Smooth muscle cell (in vitro differentiated cells): ENCODE data around the gene SULT1C3. TPM values are rescaled to one million over a fixed set of nuclear protein-coding genes. Genes with fewer than 3 reads are reported as not detected.

Source experiments
- DNase-seq: peaks from one replicate; lab custom pipeline; 2025; ENCODE audit not compliant: unreplicated experiment; lab: John Stamatoyannopoulos, UW
- H2AFZ ChIP-seq: fragments of 200-600 bp; sonication (generic); 2 replicates; pipeline ENCODE4 v1.6.0; 2016; ENCODE audit warnings: antibody characterized with exemption, low read depth, mild to moderate bottlenecking
- H3F3A ChIP-seq: fragments of 200-600 bp; sonication (generic); 2 replicates; pipeline ENCODE4 v1.6.0; 2017; ENCODE audit warnings: antibody characterized with exemption, low read depth
- H3K27ac ChIP-seq: fragments of 200-600 bp; sonication (generic); 2 replicates; pipeline ENCODE4 v1.5.1; 2016; ENCODE audit warnings: low read depth, mild to moderate bottlenecking
- H3K27me3 ChIP-seq: fragments of 200-600 bp; sonication (generic); 2 replicates; pipeline ENCODE4 v1.6.1; 2016; ENCODE audit warnings: low read depth, mild to moderate bottlenecking
- H3K36me3 ChIP-seq: fragments of 200-600 bp; sonication (generic); 2 replicates; pipeline ENCODE4 v1.5.1; 2016; ENCODE audit warnings: low read depth
- H3K4me1 ChIP-seq: fragments of 200-600 bp; sonication (generic); 2 replicates; pipeline ENCODE4 v1.5.1; 2016; ENCODE audit warnings: low read depth
- H3K4me2 ChIP-seq: fragments of 200-600 bp; sonication (generic); 2 replicates; pipeline ENCODE4 v1.6.0; 2016; ENCODE audit warnings: mild to moderate bottlenecking
- H3K4me3 ChIP-seq: fragments of 200-600 bp; sonication (generic); 2 replicates; pipeline ENCODE4 v1.5.1; 2016; ENCODE audit warnings: mild to moderate bottlenecking
- H3K79me2 ChIP-seq: fragments of 200-600 bp; sonication (generic); 2 replicates; pipeline ENCODE4 v1.6.0; 2016; ENCODE audit warnings: low read depth, mild to moderate bottlenecking
- H3K9ac ChIP-seq: fragments of 200-600 bp; sonication (generic); 2 replicates; pipeline ENCODE4 v1.6.0; 2016; ENCODE audit warnings: low read depth
- H3K9me3 ChIP-seq: fragments of 200-600 bp; sonication (generic); replicated peaks from 2 replicates; pipeline ENCODE4 v1.5.1; 2016; ENCODE audit warnings: low read depth
- H4K20me1 ChIP-seq: fragments of 200-600 bp; sonication (generic); 2 replicates; pipeline ENCODE4 v1.6.0; 2016; ENCODE audit warnings: low read depth
- WGBS: methylation state at CpG from one replicate; pipeline ENCODE4 v1.1.7; 2016; ENCODE audit warnings: low lambda C conversion rate; 5-methylcytosine and 5-hydroxymethylcytosine counted together
- polyA plus RNA-seq: library from polyadenylated mRNA; unstranded; fragments of >200 nt; fragmentation: Nextera tagmentation; extraction: Ambion mirVana; gene quantifications from 2 replicates; pipeline ENCODE4 v1.2.1, GENCODE V29; 2016
- total RNA-seq: library from RNA; depleted of rRNA; stranded (reverse); fragments of >200 nt; gene quantifications from 2 replicates; pipeline ENCODE4 v1.2.3, GENCODE V29; 2014
- TF ChIP-seq, protein P1 (sequence below): fragments of 200-600 bp; sonication (generic); IDR thresholded peaks from 2 replicates; pipeline ENCODE4 v1.5.1; 2017; ENCODE audit warnings: borderline replicate concordance, mild to moderate bottlenecking, antibody characterized with exemption; ENCODE audit not compliant: insufficient read depth, poor library complexity, severe bottlenecking

The SULT1C3 gene
- total and polyA plus RNA-seq, 2 experiments from 2014 or later, result not detected

DNA sequence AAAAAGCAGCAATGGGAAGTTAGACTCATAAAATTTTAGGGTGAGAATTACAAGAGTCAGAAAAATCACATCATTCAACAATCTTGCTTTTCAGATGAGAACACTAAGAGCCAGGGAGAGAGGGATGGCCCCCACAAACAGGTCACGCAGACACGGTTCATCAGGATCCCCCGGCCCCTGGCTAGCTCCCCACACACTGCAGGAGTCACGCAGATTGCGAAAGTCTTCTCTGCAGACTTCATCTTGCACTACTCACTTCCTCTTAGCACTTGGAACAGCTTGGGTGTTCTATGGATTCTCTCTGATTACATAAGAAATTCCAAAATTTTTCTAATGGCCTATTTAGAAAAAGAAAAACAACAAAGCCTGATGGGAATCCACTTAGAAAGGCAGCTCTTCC, 27.3 kb downstream of the SULT1C3 start:
- Histone ChIP-seq H3K4me3 (no peak overlapping the region), H3K4me2 (peak overlapping the region; percentile 8), H3K9me3 (no peaks in the 10 kb centered on the region), H3K36me3 (no peaks in the 10 kb centered on the region), H3K9ac (no peak overlapping the region), H3K27me3 (no peaks in the 10 kb centered on the region), H2AFZ (no peak overlapping the region), H3K4me1 (no peaks in the 10 kb centered on the region), H3F3A (no peaks in the 10 kb centered on the region), H3K79me2 (no peaks in the 10 kb centered on the region), H3K27ac (peak overlapping the region; percentile 43), H4K20me1 (no peaks in the 10 kb centered on the region)
- DNase-seq, result no peak
- WGBS, result 72% methylated on average over 5 of the region's 5 CpGs
- TF ChIP-seq, protein P1, sequence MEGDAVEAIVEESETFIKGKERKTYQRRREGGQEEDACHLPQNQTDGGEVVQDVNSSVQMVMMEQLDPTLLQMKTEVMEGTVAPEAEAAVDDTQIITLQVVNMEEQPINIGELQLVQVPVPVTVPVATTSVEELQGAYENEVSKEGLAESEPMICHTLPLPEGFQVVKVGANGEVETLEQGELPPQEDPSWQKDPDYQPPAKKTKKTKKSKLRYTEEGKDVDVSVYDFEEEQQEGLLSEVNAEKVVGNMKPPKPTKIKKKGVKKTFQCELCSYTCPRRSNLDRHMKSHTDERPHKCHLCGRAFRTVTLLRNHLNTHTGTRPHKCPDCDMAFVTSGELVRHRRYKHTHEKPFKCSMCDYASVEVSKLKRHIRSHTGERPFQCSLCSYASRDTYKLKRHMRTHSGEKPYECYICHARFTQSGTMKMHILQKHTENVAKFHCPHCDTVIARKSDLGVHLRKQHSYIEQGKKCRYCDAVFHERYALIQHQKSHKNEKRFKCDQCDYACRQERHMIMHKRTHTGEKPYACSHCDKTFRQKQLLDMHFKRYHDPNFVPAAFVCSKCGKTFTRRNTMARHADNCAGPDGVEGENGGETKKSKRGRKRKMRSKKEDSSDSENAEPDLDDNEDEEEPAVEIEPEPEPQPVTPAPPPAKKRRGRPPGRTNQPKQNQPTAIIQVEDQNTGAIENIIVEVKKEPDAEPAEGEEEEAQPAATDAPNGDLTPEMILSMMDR, result no peak

DNA sequence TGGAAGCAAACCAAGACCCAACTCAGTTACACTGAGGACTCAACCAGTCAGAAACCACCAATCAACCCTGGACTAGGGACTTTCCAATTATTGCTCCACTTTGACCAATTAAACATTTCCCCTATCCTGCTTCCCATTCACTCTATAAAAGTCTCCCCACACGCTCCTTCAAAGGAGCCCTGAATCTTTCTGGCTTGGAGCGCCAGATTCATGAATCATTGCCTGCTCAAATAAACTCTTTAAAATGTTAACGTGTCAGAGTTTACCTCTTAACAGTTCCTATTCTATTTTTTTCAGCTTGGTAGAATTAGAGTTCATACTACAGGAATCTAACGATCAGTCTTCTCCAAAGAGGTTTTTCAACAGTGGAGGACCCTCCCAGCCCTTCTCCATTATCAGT, 28.2 kb downstream of the SULT1C3 start:
- H3K9me3 ChIP-seq, result no peaks in the 10 kb centered on the region
- TF ChIP-seq, protein P1, result no peak
- H3K4me2 ChIP-seq, result no peak overlapping the region
- H2AFZ ChIP-seq, result no peak overlapping the region
- no peaks in the 10 kb centered on the region for H3F3A ChIP-seq
- H3K36me3 ChIP-seq, result no peaks in the 10 kb centered on the region
- H3K4me1 ChIP-seq, result no peaks in the 10 kb centered on the region
- peak overlapping the region; percentile 43 for H3K27ac ChIP-seq
- H3K79me2 ChIP-seq, result no peaks in the 10 kb centered on the region
- no peaks in the 10 kb centered on the region for H3K27me3 ChIP-seq
- no peak overlapping the region for H3K4me3 ChIP-seq
- H4K20me1 ChIP-seq, result no peaks in the 10 kb centered on the region
- WGBS, result 56% methylated on average over 4 of the region's 4 CpGs
- no peak overlapping the region for H3K9ac ChIP-seq
- DNase-seq, result no peak

DNA sequence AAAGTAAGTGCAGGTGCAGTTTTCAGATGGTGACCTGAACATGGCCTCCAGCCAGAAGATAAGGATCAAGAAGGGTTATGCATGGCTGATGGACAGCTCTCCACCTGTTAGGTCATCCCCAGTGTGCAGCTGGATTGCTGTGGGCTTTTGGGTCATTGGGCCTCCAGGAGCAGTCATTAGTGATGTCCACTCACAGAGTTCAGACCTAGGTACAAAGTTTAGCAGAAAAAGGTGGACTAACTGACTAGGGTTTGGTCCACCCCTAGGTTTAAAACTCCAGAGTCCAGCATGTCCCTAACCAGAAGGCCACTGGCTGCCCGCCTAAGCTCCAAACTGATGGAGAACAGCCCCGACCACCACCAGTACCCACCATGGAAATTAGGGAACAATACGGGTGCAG, 30.6 kb downstream of the SULT1C3 start:
- TF ChIP-seq, protein P1, result no peak
- H2AFZ ChIP-seq, result no peak overlapping the region
- no peak for DNase-seq
- H3K36me3 ChIP-seq, result no peaks in the 10 kb centered on the region
- no peak overlapping the region for H3K4me3 ChIP-seq
- no peaks in the 10 kb centered on the region for H3K9me3 ChIP-seq
- H3K9ac ChIP-seq, result no peak overlapping the region
- no peaks in the 10 kb centered on the region for H4K20me1 ChIP-seq
- no peaks in the 10 kb centered on the region for H3K27me3 ChIP-seq
- WGBS, result 89% methylated on average over 3 of the region's 3 CpGs
- H3K4me1 ChIP-seq, result no peaks in the 10 kb centered on the region
- H3K27ac ChIP-seq, result no peak overlapping the region
- no peaks in the 10 kb centered on the region for H3K79me2 ChIP-seq
- H3F3A ChIP-seq, result no peaks in the 10 kb centered on the region
- no peak overlapping the region for H3K4me2 ChIP-seq

DNA sequence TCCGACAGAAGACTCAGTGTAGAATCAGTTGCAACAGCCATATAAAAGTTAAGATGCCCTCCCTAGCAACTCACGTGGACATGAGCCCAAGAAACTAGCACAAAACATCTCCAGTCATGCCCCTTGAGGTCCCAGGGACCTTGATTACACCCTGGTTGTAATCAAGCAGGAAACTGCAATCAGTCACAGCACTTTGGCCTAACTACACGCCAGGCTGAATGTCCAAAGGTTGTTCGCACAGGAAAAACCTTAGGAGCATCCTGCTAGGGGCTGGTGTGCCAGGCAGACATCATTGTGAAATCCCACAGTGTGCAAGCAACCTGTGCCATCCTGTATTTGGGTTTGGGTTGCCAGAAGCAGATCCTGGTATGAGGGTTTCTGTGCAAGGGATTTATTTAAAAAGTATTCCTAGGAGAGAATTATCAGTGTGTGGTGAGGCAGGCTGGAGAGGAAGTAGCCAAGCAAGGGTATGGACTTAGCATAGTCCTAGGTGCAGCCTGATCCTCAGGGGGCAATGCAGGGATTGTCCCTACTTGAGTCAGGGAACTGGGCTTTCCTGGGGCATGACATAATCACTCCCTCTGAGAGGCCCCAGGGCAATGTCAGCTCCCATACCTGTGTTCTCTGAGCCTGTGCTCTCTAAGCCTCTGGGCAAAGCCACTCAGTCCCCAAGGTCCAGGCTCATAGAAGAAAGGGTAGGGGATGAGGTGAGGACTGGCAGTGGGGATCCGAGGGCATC, 31.2 kb downstream of the SULT1C3 start:
- Histone ChIP-seq H3F3A (no peaks in the 10 kb centered on the region), H2AFZ (no peak overlapping the region)
- no peak for DNase-seq

More for the DNA sequence above, 31.2 kb downstream of the SULT1C3 start:
- no peak overlapping the region for H3K4me3 ChIP-seq
- no peaks in the 10 kb centered on the region for H3K4me1 ChIP-seq
- TF ChIP-seq, protein P1, result no peak
- no peak overlapping the region for H3K9ac ChIP-seq
- H3K27me3 ChIP-seq, result no peaks in the 10 kb centered on the region
- H3K4me2 ChIP-seq, result no peak overlapping the region
- no peaks in the 10 kb centered on the region for H3K9me3 ChIP-seq
- H3K79me2 ChIP-seq, result no peaks in the 10 kb centered on the region
- no peak overlapping the region for H3K27ac ChIP-seq
- no peaks in the 10 kb centered on the region for H3K36me3 ChIP-seq
- H4K20me1 ChIP-seq, result no peaks in the 10 kb centered on the region
- 86% methylated on average over 5 of the region's 5 CpGs for WGBS
